Ascending aorta (tissue), 2 donors: Measurements from ENCODE around the gene PGA4. TPM values are rescaled to one million over a fixed set of nuclear protein-coding genes. Genes with fewer than 3 reads are reported as not detected.
"Not testable (repeated sequence)": the region's sequence is repeated elsewhere in the genome, so short reads cannot be mapped to it uniquely, and the experiment has no call there.

ENCODE experiments used
- DNase-seq, 2 donors: peaks; one replicate each; pipeline ENCODE4 v3.0.0-alpha.2; 2019; ENCODE audit warnings: low spot score in 2 of 2
- H3K27ac ChIP-seq, 2 donors: fragments of 200-600 bp; sonication (generic); one replicate each; pipeline ENCODE4 v1.5.1; 2016 to 2017; ENCODE audit warnings: mild to moderate bottlenecking in 1 of 2
- H3K27me3 ChIP-seq: fragments of 200-600 bp; sonication (generic); one replicate; pipeline ENCODE4 v1.5.1; 2017
- H3K36me3 ChIP-seq, 2 donors: fragments of 200-600 bp; sonication (generic); one replicate each; pipeline ENCODE4 v1.5.1; 2016
- H3K4me1 ChIP-seq, 2 donors: fragments of 200-600 bp; sonication (generic); one replicate each; pipeline ENCODE4 v1.5.1; 2016 to 2017; ENCODE audit warnings: mild to moderate bottlenecking in 1 of 2
- H3K4me3 ChIP-seq, 2 donors: fragments of 200-600 bp; sonication (generic); one replicate each; pipeline ENCODE4 v1.5.1; 2016 to 2017; ENCODE audit warnings: mild to moderate bottlenecking in 1 of 2
- H3K9me3 ChIP-seq, 2 donors: fragments of 200-600 bp; sonication (generic); one replicate each; pipeline ENCODE4 v1.5.1; 2016
- CTCF ChIP-seq, 3 experiments: fragments of 200-600 bp in 2 of 3; fragments of 450-650 bp in 1 of 3; sonication (generic) in 2 of 3; IDR thresholded peaks; one replicate each; pipeline ENCODE4 v1.5.1; 2016 to 2019; ENCODE audit warnings: antibody characterized with exemption in 3 of 3, mild to moderate bottlenecking in 1 of 3, moderate library complexity in 1 of 3
- intact Hi-C: fragments of 100-400 bp; cut with DNase I; formaldehyde crosslinking; loops from one replicate; pipeline ENCODE4 v1.15.1; 2023
- total RNA-seq: library from RNA; depleted of rRNA; stranded (reverse); fragments of >200 nt; gene quantifications from one replicate; pipeline ENCODE4 v1.1.0, GENCODE V29; 2016

Gene PGA4
- 75.7 TPM for total RNA-seq

DNA sequence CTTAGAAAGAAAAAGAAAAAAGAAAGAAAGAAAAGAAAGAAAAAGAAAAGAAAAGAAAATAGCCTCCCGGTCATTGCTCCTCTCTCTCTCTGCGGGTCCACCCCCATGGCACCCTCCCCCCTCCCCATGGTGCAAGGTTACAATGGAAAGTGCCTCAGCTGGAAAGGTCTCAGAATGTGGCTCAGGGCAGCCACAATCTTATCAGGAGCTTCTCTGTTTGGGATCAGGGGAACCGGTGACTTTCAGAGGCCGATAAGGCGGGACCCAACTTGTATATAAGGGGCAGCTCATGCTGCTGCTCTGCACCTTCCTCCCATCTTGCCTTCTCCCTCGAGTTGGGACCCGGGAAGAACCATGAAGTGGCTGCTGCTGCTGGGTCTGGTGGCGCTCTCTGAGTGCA lies at the start of gene PGA4:
PGA4 (plus strand) TSS at position 301 of the 400 bp plus-strand sequence; CDS start at position 355, 54 bp downstream.
- H3K9me3 ChIP-seq, DNase-seq, H3K27ac ChIP-seq, intact Hi-C loops, H3K36me3 ChIP-seq, H3K27me3 ChIP-seq, H3K4me3 ChIP-seq, H3K4me1 ChIP-seq: not testable (repeated sequence)

DNA sequence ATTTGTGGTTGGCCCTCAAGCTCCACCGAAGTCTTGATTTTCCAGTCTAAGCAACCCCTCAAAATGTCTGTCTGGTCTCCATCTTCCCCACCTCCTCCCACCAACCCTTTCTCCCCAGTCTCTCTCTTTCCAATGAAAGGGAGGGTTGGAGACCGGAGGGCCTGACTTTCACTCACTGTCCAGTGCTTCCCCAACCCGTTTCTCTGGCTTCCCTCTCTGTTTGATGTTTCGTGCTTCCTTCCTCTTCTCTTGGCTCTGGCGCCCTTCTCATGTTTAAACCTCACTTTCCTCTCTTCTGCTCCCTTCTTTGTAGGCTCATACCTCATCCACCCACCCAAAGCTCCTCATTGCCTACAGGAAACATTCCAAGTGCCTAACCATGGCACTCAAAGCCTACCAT lies 49.8 kb upstream of the PGA4 start:
- Histone ChIP-seq H3K27ac (no peak overlapping the region), H3K4me1 (no peaks in the 10 kb centered on the region), H3K27me3 (no peaks in the 10 kb centered on the region), H3K36me3 (no peaks in the 10 kb centered on the region), H3K9me3 (no peaks in the 10 kb centered on the region), H3K4me3 (no peak overlapping the region)
- peak in 1 of 2 donors; percentile 48 for DNase-seq
- intact Hi-C loops = loop anchor here (5.0 kb wide), 1 partner anchor 35 kb away; no protein-coding TSS in a partner anchor
- no peak for TF ChIP-seq CTCF (IDR thresholded peaks at IDR 0.05)

- H3K4me3 ChIP-seq = no peak overlapping the region
- H3K27me3 ChIP-seq = no peaks in the 10 kb centered on the region
- no peaks in the 10 kb centered on the region for H3K4me1 ChIP-seq
- no peaks in the 10 kb centered on the region for H3K9me3 ChIP-seq
- intact Hi-C loops = loop anchor here (5.0 kb wide), 1 partner anchor 36 kb away; no protein-coding TSS in a partner anchor
- no peak for TF ChIP-seq CTCF (IDR thresholded peaks at IDR 0.05)
- no peak overlapping the region for H3K27ac ChIP-seq
- no peaks in the 10 kb centered on the region for H3K36me3 ChIP-seq
- DNase-seq = peak in 1 of 2 donors; percentile 7
These were observed 49.3 kb upstream of the PGA4 start for GRCh38 chr11:61172888-61173287.

DNA sequence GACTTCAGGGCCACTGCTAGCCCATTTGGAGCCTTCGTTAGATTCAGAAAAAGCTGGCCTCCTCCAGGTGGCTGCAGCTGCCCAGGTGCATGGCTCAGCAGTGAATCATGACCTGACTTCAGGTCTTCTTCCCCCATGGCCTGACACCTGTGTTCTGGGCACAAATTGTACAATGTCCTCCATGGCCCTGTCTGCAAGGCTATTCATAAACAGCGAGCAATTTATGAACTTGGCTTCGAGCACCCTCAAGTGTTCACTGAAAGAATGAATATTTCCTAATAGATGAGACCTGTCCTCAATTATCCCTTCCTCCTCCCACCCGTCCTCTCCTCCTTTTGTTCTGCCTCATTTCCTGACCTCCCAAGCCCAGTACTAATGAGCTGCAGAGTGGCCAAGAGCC lies 48.7 kb upstream of the PGA4 start:
- no peaks in the 10 kb centered on the region for H3K27me3 ChIP-seq
- no peak for TF ChIP-seq CTCF (IDR thresholded peaks at IDR 0.05)
- no peaks in the 10 kb centered on the region for H3K9me3 ChIP-seq
- DNase-seq = peak in 1 of 2 donors; percentile 25
- no peaks in the 10 kb centered on the region for H3K4me1 ChIP-seq
- no peaks in the 10 kb centered on the region for H3K36me3 ChIP-seq
- no peak overlapping the region for H3K4me3 ChIP-seq
- intact Hi-C loops = loop anchor here (5.0 kb wide), 1 partner anchor 36 kb away; no protein-coding TSS in a partner anchor
- H3K27ac ChIP-seq = no peak overlapping the region

DNA sequence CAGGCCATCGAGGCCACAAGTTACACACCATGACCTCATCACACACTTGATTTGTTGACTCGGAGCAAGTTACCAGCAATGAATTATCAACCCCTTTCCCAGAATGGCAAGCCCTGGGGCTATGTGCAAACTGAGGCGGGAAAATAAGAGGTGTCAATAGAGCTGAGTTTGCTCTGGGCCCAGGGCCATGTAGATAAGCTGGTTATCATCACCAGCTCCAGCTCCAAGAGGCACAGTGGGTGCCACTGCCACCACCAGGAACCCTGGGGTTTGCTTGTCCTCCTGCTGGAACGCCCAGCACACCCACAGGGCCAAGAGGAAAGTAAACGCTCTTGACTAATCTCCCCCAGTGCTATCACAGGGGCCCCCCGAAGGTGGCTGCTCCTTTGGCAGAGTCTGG lies 47.9 kb upstream of the PGA4 start:
- H3K4me3 ChIP-seq = no peak overlapping the region
- H3K27ac ChIP-seq = no peak overlapping the region
- H3K27me3 ChIP-seq = no peaks in the 10 kb centered on the region
- intact Hi-C loops = loop anchor here (5.0 kb wide), 1 partner anchor 37 kb away; no protein-coding TSS in a partner anchor
- no peak for TF ChIP-seq CTCF (IDR thresholded peaks at IDR 0.05)
- no peaks in the 10 kb centered on the region for H3K4me1 ChIP-seq
- no peaks in the 10 kb centered on the region for H3K9me3 ChIP-seq
- H3K36me3 ChIP-seq = no peaks in the 10 kb centered on the region
- peak in 1 of 2 donors; percentile 5 for DNase-seq

- no peaks in the 10 kb centered on the region for H3K27me3 ChIP-seq
- no peak overlapping the region for H3K4me3 ChIP-seq
- no peaks in the 10 kb centered on the region for H3K9me3 ChIP-seq
- no peaks in the 10 kb centered on the region for H3K4me1 ChIP-seq
- intact Hi-C loops = loop anchor here (5.0 kb wide), 1 partner anchor 38 kb away; no protein-coding TSS in a partner anchor
- H3K27ac ChIP-seq = no peak overlapping the region
- no peaks in the 10 kb centered on the region for H3K36me3 ChIP-seq
- peak in 1 of 2 donors; percentile 38 for DNase-seq
- TF ChIP-seq CTCF (IDR thresholded peaks at IDR 0.05) = no peak
These were observed 47.2 kb upstream of the PGA4 start for GRCh38 chr11:61174949-61175348.
